ENCODE data around the gene WNK1. TPM values are rescaled to one million over a fixed set of nuclear protein-coding genes. Genes with fewer than 3 reads are reported as not detected.

Gene WNK1
- total RNA-seq, 1 experiment from 2014 or later, result 42.2 TPM

Other genes with a start within 250 kb of the WNK1 start
- gene NINJ2, start 89.1 kb upstream of the WNK1 start, total RNA-seq (2014; rRNA removed; shearing (Covaris generic)), result 0.31 and 5.0 TPM in 2 replicates
- gene RAD52, start 197.1 kb downstream of the WNK1 start, total RNA-seq (2014; rRNA removed; shearing (Covaris generic)), result 9.2 and 19.2 TPM in 2 replicates
- 29.0 and 54.7 TPM in 2 replicates for gene ERC1, start 238.6 kb downstream of the WNK1 start, total RNA-seq (2014; rRNA removed; shearing (Covaris generic))

All from G401 (cell line).